PC-3 (cell line): ENCODE data around the gene LTB. TPM values are rescaled to one million over a fixed set of nuclear protein-coding genes. Genes with fewer than 3 reads are reported as not detected.
A peak's percentile ranks its signal among the peaks of the same experiment; 100 is the strongest.

ENCODE experiments used
- ATAC-seq: fragments of 200-7000 bp; cut with Tn5 transposase; 2 replicates; pipeline ENCODE4 v1.9.1; 2020; ENCODE audit warnings: mild to moderate bottlenecking, moderate library complexity
- BruUV-seq: library from RNA; stranded (reverse); fragments of 400-500 nt; replicated peaks from 2 replicates; lab custom pipeline; 2021; lab: Mats Ljungman, UMichigan
- CTCF ChIA-PET: fragments of 300-600 bp; sonication (Branson Sonifier 250); formaldehyde crosslinking; loops from one replicate; lab custom pipeline; 2022; ENCODE audit warnings: antibody characterized with exemption; lab: Charles Lee
- POLR2A ChIA-PET: fragments of 300-600 bp; sonication (Branson Sonifier 250); formaldehyde crosslinking; loops from one replicate; lab custom pipeline; 2022; ENCODE audit warnings: antibody characterized with exemption; ENCODE audit not compliant: unreplicated experiment; lab: Charles Lee
- DNase-seq: peaks from one replicate; pipeline ENCODE4 v3.0.0-alpha.2; 2015
- H2AFZ ChIP-seq: fragments of 300-600 bp; sonication (generic); 2 replicates; pipeline ENCODE4 v1.6.0; 2016; ENCODE audit warnings: antibody characterized with exemption, low read length
- H3F3A ChIP-seq: fragments of 300-600 bp; sonication (generic); one replicate; pipeline ENCODE4 v1.6.0; 2017; ENCODE audit warnings: antibody characterized with exemption, low read length, control low read depth, mild to moderate bottlenecking; ENCODE audit not compliant: unreplicated experiment
- H3K27ac ChIP-seq: fragments of 300-600 bp; sonication (generic); 2 replicates; pipeline ENCODE4 v1.5.1; 2016; ENCODE audit warnings: mild to moderate bottlenecking, low read length
- H3K27me3 ChIP-seq: fragments of 300-600 bp; sonication (generic); 2 replicates; pipeline ENCODE4 v1.6.1; 2016; ENCODE audit warnings: low read length, mixed read lengths
- H3K36me3 ChIP-seq: fragments of 300-600 bp; sonication (generic); 2 replicates; pipeline ENCODE4 v1.6.1; 2016; ENCODE audit warnings: low read depth, mixed run types, low read length, mixed read lengths
- H3K4me1 ChIP-seq: fragments of 300-600 bp; sonication (generic); 2 replicates; pipeline ENCODE4 v1.5.1; 2016; ENCODE audit warnings: low read length; ENCODE audit not compliant: insufficient read depth
- H3K4me2 ChIP-seq: fragments of 300-600 bp; sonication (generic); 2 replicates; pipeline ENCODE4 v1.6.0; 2016; ENCODE audit warnings: low read length
- H3K4me3 ChIP-seq: fragments of 300-600 bp; sonication (generic); 2 replicates; pipeline ENCODE4 v1.5.1; 2016; ENCODE audit warnings: mild to moderate bottlenecking, low read length, mixed read lengths
- H3K79me2 ChIP-seq: fragments of 300-600 bp; sonication (generic); 2 replicates; pipeline ENCODE4 v1.6.1; 2017; ENCODE audit warnings: low read length, mixed read lengths
- H3K9ac ChIP-seq: fragments of 300-600 bp; sonication (generic); 2 replicates; pipeline ENCODE4 v1.6.0; 2016; ENCODE audit warnings: mild to moderate bottlenecking, low read length
- H3K9me2 ChIP-seq: fragments of 300-600 bp; sonication (generic); replicated peaks from 2 replicates; pipeline ENCODE4 v1.6.1; 2016; ENCODE audit warnings: mixed run types, low read length, mixed read lengths
- H3K9me3 ChIP-seq: fragments of 300-600 bp; sonication (generic); 2 replicates; pipeline ENCODE4 v1.6.1; 2016; ENCODE audit warnings: low read length, mixed read lengths
- H4K20me1 ChIP-seq: fragments of 300-600 bp; sonication (generic); 2 replicates; pipeline ENCODE4 v1.6.1; 2016; ENCODE audit warnings: low read length, mixed read lengths
- EZH2 ChIP-seq: fragments of 300-600 bp; sonication (generic); IDR thresholded peaks from one replicate; pipeline ENCODE4 v1.6.1; 2017; ENCODE audit warnings: antibody characterized with exemption, mild to moderate bottlenecking, low read length; ENCODE audit not compliant: unreplicated experiment
- EZH2phosphoT487 ChIP-seq: fragments of 300-600 bp; sonication (generic); IDR thresholded peaks from 2 replicates; pipeline ENCODE4 v1.6.1; 2018; ENCODE audit warnings: mild to moderate bottlenecking, antibody characterized with exemption, low read length, borderline replicate concordance
- intact Hi-C: fragments of 100-400 bp; cut with micrococcal nuclease; formaldehyde crosslinking; loops from 2 replicates; pipeline ENCODE4 v1.9.0; 2023
- total RNA-seq: library from RNA; depleted of rRNA; stranded (reverse); fragments of >200 nt; gene quantifications from 2 replicates; pipeline ENCODE4 v1.2.3, GENCODE V29; 2014
- TF ChIP-seq, protein P1 (sequence below): fragments of 300-600 bp; sonication (generic); conservative IDR thresholded peaks from 2 replicates; pipeline ENCODE4 v1.5.1; 2017; ENCODE audit warnings: antibody characterized with exemption, low read depth, mild to moderate bottlenecking, low read length

Gene LTB
- total RNA-seq, 1 experiment from 2014 or later = 1.5 TPM

DNA sequence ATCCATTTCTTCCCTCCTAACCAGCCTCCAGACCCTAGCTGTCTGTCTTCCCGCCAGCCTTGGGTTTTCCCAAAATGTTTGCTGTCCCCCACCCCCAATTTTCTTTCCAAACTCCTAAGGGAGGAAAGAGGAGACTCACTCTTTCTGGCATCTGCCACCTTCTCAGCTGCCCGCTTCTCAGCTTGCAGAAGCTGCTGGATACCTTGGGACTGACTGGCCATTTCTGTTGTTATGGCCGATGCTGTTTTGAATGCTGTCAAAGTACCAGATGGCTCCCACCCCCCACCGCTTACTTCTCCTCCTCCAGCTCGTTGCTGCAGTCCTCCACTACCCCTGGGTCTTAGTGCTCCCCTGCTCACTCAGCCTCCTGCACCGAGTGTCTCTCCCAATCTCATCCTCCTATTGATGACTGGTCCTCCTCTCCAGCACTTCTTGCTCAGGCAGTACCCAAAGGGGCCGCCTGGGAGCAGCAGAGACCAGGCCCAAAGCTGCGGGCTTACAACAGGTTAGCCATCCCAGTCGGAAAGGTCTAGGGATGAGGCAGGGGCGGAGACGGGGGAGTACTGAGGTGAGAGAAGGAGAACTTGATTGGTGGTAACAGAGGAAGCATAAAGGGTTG, 35.8 kb downstream of the LTB start, which contains the start of gene ATP6V1G2:
Gene ATP6V1G2, minus strand, starts transcription at position 270 of the 619 bp plus-strand sequence. Its CDS starts 49 bp downstream, at position 221.
- Histone ChIP-seq H3K4me1 (peaks cover 20% of the 10 kb centered on the region), H3K27me3 (no peaks in the 10 kb centered on the region), H3K9me2 (no peaks in the 10 kb centered on the region), H3K9me3 (no peaks in the 10 kb centered on the region), H3K4me3 (peak within 1 kb of the TSS; percentile 76), H3K4me2 (peak within 1 kb of the TSS; percentile 96), H3K27ac (peak within 1 kb of the TSS; percentile 41; the same call in 1 of the 2 replicates), H3F3A (no peaks in the 10 kb centered on the region), H4K20me1 (no peaks in the 10 kb centered on the region), H3K36me3 (peaks cover 8% of the 10 kb centered on the region; the same call in 1 of the 2 replicates), H3K9ac (peak within 1 kb of the TSS; percentile 97), H3K79me2 (peaks cover 37% of the 10 kb centered on the region), H2AFZ (peak within 1 kb of the TSS; percentile 82)
- no TSS peak for BruUV-seq
- ATAC-seq = peak; percentile 72
- POLR2A ChIA-PET = no interaction called here
- no peak for TF ChIP-seq EZH2
- TF ChIP-seq, protein P1, sequence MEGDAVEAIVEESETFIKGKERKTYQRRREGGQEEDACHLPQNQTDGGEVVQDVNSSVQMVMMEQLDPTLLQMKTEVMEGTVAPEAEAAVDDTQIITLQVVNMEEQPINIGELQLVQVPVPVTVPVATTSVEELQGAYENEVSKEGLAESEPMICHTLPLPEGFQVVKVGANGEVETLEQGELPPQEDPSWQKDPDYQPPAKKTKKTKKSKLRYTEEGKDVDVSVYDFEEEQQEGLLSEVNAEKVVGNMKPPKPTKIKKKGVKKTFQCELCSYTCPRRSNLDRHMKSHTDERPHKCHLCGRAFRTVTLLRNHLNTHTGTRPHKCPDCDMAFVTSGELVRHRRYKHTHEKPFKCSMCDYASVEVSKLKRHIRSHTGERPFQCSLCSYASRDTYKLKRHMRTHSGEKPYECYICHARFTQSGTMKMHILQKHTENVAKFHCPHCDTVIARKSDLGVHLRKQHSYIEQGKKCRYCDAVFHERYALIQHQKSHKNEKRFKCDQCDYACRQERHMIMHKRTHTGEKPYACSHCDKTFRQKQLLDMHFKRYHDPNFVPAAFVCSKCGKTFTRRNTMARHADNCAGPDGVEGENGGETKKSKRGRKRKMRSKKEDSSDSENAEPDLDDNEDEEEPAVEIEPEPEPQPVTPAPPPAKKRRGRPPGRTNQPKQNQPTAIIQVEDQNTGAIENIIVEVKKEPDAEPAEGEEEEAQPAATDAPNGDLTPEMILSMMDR = peak; percentile 97
- CTCF ChIA-PET = interaction anchor here (0.5 to 2.1 kb wide), 3 partner anchors 49 to 63 kb away, joined by 3 to 9 read pairs (median 6); no protein-coding TSS in a partner anchor
- peak; percentile 96 for DNase-seq
- intact Hi-C loops = loop anchor here (1.0 to 5.0 kb wide), 3 partner anchors 52 to 121 kb away; partner anchors contain the start of genes CSNK2B and LY6G5B

DNA sequence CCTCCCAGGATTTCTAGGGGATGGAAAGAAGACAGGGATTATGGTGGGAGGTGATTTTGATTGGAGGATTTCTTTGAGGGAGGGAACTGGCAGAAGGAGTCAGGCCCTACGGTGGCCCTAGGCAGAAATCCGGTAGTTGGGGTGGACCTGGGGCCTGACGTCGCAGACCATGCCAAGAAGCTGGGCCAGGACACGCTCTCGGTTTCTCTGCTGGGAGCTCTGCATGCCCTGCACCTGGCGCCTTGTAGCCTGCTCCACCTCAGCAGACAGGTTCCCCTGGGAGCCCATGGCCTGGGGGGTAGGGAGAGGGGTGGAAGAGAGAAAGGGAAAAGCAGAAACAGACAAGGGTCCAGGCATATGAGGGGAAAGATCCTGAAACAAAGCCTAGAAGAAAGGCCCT, 36.9 kb downstream of the LTB start:
- BruUV-seq = no TSS peak
- H2AFZ ChIP-seq = no peak overlapping the region
- H3K9me3 ChIP-seq = no peaks in the 10 kb centered on the region
- no peak overlapping the region for H3K27ac ChIP-seq
- H4K20me1 ChIP-seq = peaks cover 8% of the 10 kb centered on the region
- CTCF ChIA-PET = no interaction called here
- peaks cover 12% of the 10 kb centered on the region for H3K36me3 ChIP-seq
- peaks cover 49% of the 10 kb centered on the region for H3K79me2 ChIP-seq
- ATAC-seq (no peak), DNase-seq (no peak)
- H3K9me2 ChIP-seq = no peaks in the 10 kb centered on the region
- no peak overlapping the region for H3K4me2 ChIP-seq
- no peaks in the 10 kb centered on the region for H3F3A ChIP-seq
- intact Hi-C loops = loop anchor here (5.0 kb wide), 1 partner anchor 122 kb away; the partner anchor contains the start of genes CSNK2B and LY6G5B
- POLR2A ChIA-PET = no interaction called here
- H3K4me1 ChIP-seq = peaks cover 20% of the 10 kb centered on the region
- TF ChIP-seq EZH2phosphoT487 (no peak), EZH2 (no peak)
- TF ChIP-seq, protein P1 = no peak
- no peaks in the 10 kb centered on the region for H3K27me3 ChIP-seq
- H3K9ac ChIP-seq = no peak overlapping the region
- H3K4me3 ChIP-seq = no peak overlapping the region

DNA sequence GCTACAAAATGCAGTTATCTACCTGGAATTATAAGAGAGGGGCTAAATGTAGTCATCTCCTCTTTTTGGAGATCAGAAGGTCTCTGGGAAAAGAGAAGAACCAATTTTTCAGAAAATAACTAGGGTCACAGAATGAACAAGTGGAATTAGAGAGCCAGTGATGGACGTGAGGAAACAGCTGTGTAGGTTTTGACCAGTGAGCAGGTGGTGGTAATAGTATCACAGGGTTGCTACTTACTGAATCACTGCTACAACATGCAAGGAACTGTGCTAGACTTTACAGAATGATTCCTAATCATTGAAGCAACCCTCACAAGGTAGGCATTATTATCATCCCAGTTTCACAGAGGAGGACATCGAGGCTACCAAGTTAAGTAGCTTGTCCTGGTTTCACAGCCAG, 37.5 kb downstream of the LTB start:
- DNase-seq = no peak
- POLR2A ChIA-PET = no interaction called here
- ATAC-seq = no peak

More for the DNA sequence above, 37.5 kb downstream of the LTB start:
- Histone ChIP-seq H3K9me2 (no peaks in the 10 kb centered on the region), H3F3A (no peaks in the 10 kb centered on the region), H3K79me2 (peaks cover 54% of the 10 kb centered on the region), H3K9me3 (no peaks in the 10 kb centered on the region), H3K36me3 (peaks cover 18% of the 10 kb centered on the region), H3K4me1 (peaks cover 25% of the 10 kb centered on the region), H2AFZ (no peak overlapping the region), H3K4me2 (no peak overlapping the region), H4K20me1 (peaks cover 14% of the 10 kb centered on the region), H3K27ac (no peak overlapping the region), H3K9ac (no peak overlapping the region), H3K4me3 (no peak overlapping the region), H3K27me3 (no peaks in the 10 kb centered on the region)
- BruUV-seq = no TSS peak
- no peak for TF ChIP-seq EZH2
- TF ChIP-seq EZH2phosphoT487 = no peak
- TF ChIP-seq, protein P1 = no peak
- intact Hi-C loops = loop anchor here (5.0 kb wide), 1 partner anchor 123 kb away; the partner anchor contains the start of genes CSNK2B and LY6G5B
- CTCF ChIA-PET = no interaction called here
